ENCODE data around the gene CNTN1. TPM values are rescaled to one million over a fixed set of nuclear protein-coding genes. Genes with fewer than 3 reads are reported as not detected.

CNTN1 gene
- total and polyA plus RNA-seq, 2 of the 4 experiments (the other 2 are of a cell fraction) = 0.10 to 0.18 TPM

- no peak overlapping the region for H3K4me2 ChIP-seq (ENCODE audit: low read depth, low read length)
- ChIA-PET CTCF (no interaction called here), POLR2A (ENCODE audit: unreplicated experiment) (no interaction called here)
- H3K27me3 ChIP-seq (ENCODE audit: control insufficient read depth, insufficient read depth, low read length) = no peaks in the 10 kb centered on the region
- no peak overlapping the region for H3K14ac ChIP-seq (replicated peaks; ENCODE audit: low read depth, low read length)
- no peak overlapping the region for H3K4me3 ChIP-seq (ENCODE audit: insufficient read depth, low read depth, low read length)
- no peaks in the 10 kb centered on the region for H3K9me1 ChIP-seq (ENCODE audit: insufficient read depth, low read length)
- H3K23ac ChIP-seq (ENCODE audit: low read depth, low read length) = no peak overlapping the region
- ATAC-seq (ENCODE audit: low read depth) (no peak), DNase-seq (no peak)
- no peak overlapping the region for H2BK120ac ChIP-seq (ENCODE audit: low read depth, low read length)
- no peak overlapping the region for H2BK20ac ChIP-seq (ENCODE audit: low read depth, low read length)
- H2BK15ac ChIP-seq (ENCODE audit: low read depth, low read length) = no peak overlapping the region
- H2BK5ac ChIP-seq (ENCODE audit: low read depth, low read length, poor library complexity, severe bottlenecking) = no peak overlapping the region
- H3K36me3 ChIP-seq (ENCODE audit: control insufficient read depth, insufficient read depth, low read length) = no peaks in the 10 kb centered on the region
- in situ Hi-C loops (cut with MboI; ENCODE audit: low sequenced_read_pairs) = no loop called here
- no peak overlapping the region for H2AFZ ChIP-seq (replicated peaks; ENCODE audit: low read length, poor library complexity)
- H3K56ac ChIP-seq (ENCODE audit: extremely low read depth, insufficient read depth, low read length) = no peak overlapping the region
- no peak overlapping the region for H4K91ac ChIP-seq (ENCODE audit: insufficient read depth, low read depth, low read length)
- no peak overlapping the region for H3K18ac ChIP-seq (ENCODE audit: low read depth, low read length)
- 34% methylated on average over 2 of the region's 2 CpGs; no CpG with 5 or more reads in 1 of the 2 experiments for WGBS, 2 experiments (ENCODE audit: extremely low coverage in 2 of 2, insufficient read length in 1 of 2)
- H3K27ac ChIP-seq (ENCODE audit: insufficient read depth, low read length) = no peak overlapping the region
- no TSS peak for BruUV-seq (replicated peaks)
- H4K5ac ChIP-seq (ENCODE audit: low read depth, low read length) = no peak overlapping the region
- TF ChIP-seq BHLHE40 (IDR thresholded peaks at IDR 0.05; ENCODE audit: low read depth, low read length) = no peak
- TF ChIP-seq RFX5 (IDR thresholded peaks at IDR 0.05; ENCODE audit: low read depth, low read length) = no peak
- TF ChIP-seq MAZ (IDR thresholded peaks at IDR 0.05; ENCODE audit: borderline replicate concordance, low read depth, low read length) = no peak
- no peak for TF ChIP-seq CEBPB (IDR thresholded peaks at IDR 0.05; ENCODE audit: low read depth, low read length)
- TF ChIP-seq USF2 (IDR thresholded peaks at IDR 0.05; ENCODE audit: low read depth, low read length) = no peak
- TF ChIP-seq ELK1 (IDR thresholded peaks at IDR 0.05; ENCODE audit: borderline replicate concordance, low read depth, low read length) = no peak
- no peak for TF ChIP-seq RCOR1 (IDR thresholded peaks at IDR 0.05; ENCODE audit: insufficient replicate concordance, low read length)
- TF ChIP-seq NFE2L2 (IDR thresholded peaks at IDR 0.05; ENCODE audit: low read depth, low read length) = no peak
- TF ChIP-seq POLR2A (IDR thresholded peaks at IDR 0.05; ENCODE audit: low read depth, low read length) = no peak
- no peak for TF ChIP-seq SMC3 (IDR thresholded peaks at IDR 0.05; ENCODE audit: low read depth, low read length)
- no peak for TF ChIP-seq CTCF (conservative IDR thresholded peaks at IDR 0.05; ENCODE audit: low read depth, low read length)
- TF ChIP-seq CHD1 (IDR thresholded peaks at IDR 0.05; ENCODE audit: low read depth, low read length) = no peak
- no peak for TF ChIP-seq MXI1 (IDR thresholded peaks at IDR 0.05; ENCODE audit: borderline replicate concordance, low read depth, low read length)
- TF ChIP-seq FOS (IDR thresholded peaks at IDR 0.05; ENCODE audit: low read depth, low read length) = no peak
- no peak for TF ChIP-seq MAFK (IDR thresholded peaks at IDR 0.05; ENCODE audit: low read depth, low read length)
- TF ChIP-seq RAD21 (IDR thresholded peaks at IDR 0.05; ENCODE audit: low read length) = no peak
- intact Hi-C loops (cut with micrococcal nuclease) = no loop called here
- no peaks in the 10 kb centered on the region for H3K9me3 ChIP-seq (ENCODE audit: control insufficient read depth, insufficient read depth, low read length)
- H3K9ac ChIP-seq (ENCODE audit: low read depth, low read length) = no peak overlapping the region
- dilution Hi-C loops (cut with HindIII; ENCODE audit: low sequenced_read_pairs, unreplicated experiment) = no loop called here
- H3K4me1 ChIP-seq (ENCODE audit: control insufficient read depth, insufficient read depth, low read length) = no peaks in the 10 kb centered on the region
- H4K8ac ChIP-seq (ENCODE audit: low read depth in 2 of 2, low read length in 2 of 2) = no peak overlapping the region
- no peaks in the 10 kb centered on the region for H4K20me1 ChIP-seq (ENCODE audit: insufficient read depth, low read length)
- H3K4ac ChIP-seq (ENCODE audit: low read depth, low read length) = no peak overlapping the region
- H3K79me1 ChIP-seq (ENCODE audit: low read depth in 1 of 2, low read length in 2 of 2) = no peaks in the 10 kb centered on the region
- no peak overlapping the region for H2AK5ac ChIP-seq (ENCODE audit: low read depth, low read length)
- H2AK9ac ChIP-seq (replicated peaks; ENCODE audit: low read depth, low read length, poor library complexity) = no peak overlapping the region
Measured at GRCh38 chr12:40801861-40802260, 109.6 kb downstream of the CNTN1 start.

Data from IMR-90 (cell line).